GM12872 (cell line): ENCODE data around the gene PREX1.
A peak's percentile ranks its signal among the peaks of the same experiment; 100 is the strongest.

ENCODE experiments used
- TF ChIP-seq, protein P1 (sequence below): IDR thresholded peaks from 3 replicates; pipeline ENCODE4 v1.5.1; 2011; ENCODE audit warnings: low read depth, mild to moderate bottlenecking, low read length, moderate library complexity; ENCODE audit not compliant: insufficient read depth

PREX1 gene

DNA sequence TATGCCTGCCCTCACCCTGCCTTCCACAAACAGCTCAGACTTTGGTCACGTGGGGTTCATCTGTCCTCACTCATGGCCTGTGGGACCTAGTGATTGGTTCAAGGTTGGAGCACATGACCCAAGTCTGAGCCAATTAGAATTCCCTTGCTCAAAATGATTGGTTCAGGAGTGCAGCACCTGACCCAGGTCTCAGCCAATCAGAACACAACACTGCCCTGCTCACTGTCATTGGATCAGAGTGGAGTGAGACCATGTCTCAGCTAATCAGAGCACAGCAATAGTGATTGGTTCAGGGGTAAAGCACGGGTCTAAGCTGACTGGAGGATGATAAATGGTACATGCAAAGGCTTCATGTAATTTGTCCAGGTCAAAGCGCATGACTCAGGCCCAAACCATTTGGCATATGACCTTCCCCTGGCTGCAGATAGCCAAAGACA, 102.2 kb downstream of the PREX1 start:
- TF ChIP-seq, protein P1, sequence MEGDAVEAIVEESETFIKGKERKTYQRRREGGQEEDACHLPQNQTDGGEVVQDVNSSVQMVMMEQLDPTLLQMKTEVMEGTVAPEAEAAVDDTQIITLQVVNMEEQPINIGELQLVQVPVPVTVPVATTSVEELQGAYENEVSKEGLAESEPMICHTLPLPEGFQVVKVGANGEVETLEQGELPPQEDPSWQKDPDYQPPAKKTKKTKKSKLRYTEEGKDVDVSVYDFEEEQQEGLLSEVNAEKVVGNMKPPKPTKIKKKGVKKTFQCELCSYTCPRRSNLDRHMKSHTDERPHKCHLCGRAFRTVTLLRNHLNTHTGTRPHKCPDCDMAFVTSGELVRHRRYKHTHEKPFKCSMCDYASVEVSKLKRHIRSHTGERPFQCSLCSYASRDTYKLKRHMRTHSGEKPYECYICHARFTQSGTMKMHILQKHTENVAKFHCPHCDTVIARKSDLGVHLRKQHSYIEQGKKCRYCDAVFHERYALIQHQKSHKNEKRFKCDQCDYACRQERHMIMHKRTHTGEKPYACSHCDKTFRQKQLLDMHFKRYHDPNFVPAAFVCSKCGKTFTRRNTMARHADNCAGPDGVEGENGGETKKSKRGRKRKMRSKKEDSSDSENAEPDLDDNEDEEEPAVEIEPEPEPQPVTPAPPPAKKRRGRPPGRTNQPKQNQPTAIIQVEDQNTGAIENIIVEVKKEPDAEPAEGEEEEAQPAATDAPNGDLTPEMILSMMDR = no peak

- TF ChIP-seq, protein P1 = no peak
Observed at GRCh38 chr20:48724891-48725554, 102.8 kb downstream of the PREX1 start.

- TF ChIP-seq, protein P1 = no peak
Observed at GRCh38 chr20:48724382-48724781, 103.4 kb downstream of the PREX1 start.

DNA sequence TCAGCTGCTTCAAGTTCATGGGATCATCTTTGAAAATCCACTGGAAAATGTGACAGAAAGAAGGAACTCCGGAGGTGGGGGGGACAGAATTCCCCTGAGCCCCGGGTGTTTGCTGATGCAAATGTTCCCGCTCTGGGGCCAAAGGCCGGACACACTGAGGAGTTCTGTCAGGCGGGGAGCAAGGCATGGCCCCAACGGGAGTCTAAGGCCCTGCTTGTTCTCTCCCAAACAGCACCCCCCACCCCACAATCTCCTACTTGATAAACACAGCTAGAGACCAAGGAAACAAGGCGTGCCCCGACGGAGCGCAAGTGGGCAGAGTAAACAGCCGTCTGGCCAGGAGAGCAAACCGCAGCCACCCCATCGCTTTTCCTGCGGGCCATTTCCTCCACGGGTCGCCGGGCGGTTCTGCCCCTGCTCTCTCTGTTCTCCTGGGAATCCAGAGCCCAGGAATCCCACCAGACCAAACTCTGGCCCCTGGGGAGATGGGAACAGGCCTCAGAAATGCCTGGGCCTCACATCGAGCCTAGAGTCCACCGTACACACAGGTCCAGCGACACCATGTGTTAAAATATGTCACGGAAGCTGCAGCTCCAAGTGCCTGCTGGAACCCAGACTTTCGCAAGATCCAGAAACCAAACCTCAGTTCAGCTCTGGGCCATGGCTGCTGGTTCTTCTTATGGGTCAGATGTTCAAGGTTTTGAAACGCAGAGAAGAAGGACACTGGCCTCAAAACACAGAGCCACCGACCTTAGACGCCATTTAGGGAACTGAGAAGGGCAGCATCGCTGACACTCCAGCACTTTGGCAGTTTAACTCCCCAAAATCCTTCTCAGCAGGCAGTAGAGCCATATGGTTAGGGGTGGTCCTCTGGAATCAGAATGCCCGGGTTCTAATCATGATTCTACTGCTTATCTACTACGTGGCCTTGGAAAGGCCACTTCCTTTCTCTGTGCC, 104.2 kb downstream of the PREX1 start:
- TF ChIP-seq, protein P1 = no peak

- TF ChIP-seq, protein P1 = peak; percentile 20; the same call in 1 of the 3 replicates
Observed at GRCh38 chr20:48722737-48723191, 105.0 kb downstream of the PREX1 start.

GRCh38 chr20:48722002-48722731, 105.6 kb downstream of the PREX1 start:
- TF ChIP-seq, protein P1 = no peak
